ENCODE measurements around the gene TMEM106B.

TMEM106B gene

DNA sequence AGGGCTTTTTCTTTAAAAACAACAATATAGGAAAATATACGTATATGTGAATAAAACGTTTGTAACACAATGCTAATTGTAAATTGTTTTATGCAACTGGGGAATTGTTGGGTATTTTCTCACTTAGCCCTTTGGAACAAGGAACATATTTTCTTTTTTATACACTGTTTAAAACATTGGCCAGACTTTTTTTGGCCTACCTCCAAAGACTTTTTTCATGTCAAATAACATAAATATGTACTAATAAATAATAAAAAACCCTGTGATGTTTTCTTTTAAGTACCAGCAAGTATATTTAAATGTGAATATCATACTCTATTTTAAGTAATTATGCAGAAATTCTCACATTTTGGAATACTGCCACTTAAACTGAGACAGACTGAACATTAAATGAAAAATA, 15.7 kb downstream of the TMEM106B start:
- in situ Hi-C loops (cut with HindIII; ENCODE audit: low sequenced_read_pairs), result no loop called here

DNA sequence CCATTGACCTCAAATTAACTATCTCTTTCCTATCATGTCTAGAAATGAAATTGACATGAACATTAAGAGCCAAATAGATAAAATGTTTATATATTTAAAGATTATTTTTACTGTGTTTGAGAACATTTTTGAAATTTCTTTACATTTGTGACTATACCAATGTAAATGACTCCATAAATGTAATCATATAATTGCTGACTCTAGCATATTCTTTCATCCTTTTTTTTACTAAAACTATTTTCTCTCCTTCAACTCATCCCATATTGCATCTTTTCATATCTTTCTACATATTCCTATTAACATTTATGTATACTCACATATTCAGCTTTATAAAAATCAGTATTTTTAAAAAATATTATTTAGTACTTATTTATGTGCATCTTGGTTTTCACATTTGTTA, 16.9 kb downstream of the TMEM106B start:
- in situ Hi-C loops (cut with HindIII; ENCODE audit: low sequenced_read_pairs), result no loop called here

GRCh38 chr7:12229046-12229445, 18.0 kb downstream of the TMEM106B start:
- in situ Hi-C loops (cut with HindIII; ENCODE audit: low sequenced_read_pairs), result no loop called here

GRCh38 chr7:12231097-12231496, 20.0 kb downstream of the TMEM106B start:
- in situ Hi-C loops (cut with HindIII; ENCODE audit: low sequenced_read_pairs), result no loop called here

- in situ Hi-C loops (cut with HindIII; ENCODE audit: low sequenced_read_pairs), result no loop called here
These were observed 22.1 kb downstream of the TMEM106B start for GRCh38 chr7:12233175-12233574.

DNA sequence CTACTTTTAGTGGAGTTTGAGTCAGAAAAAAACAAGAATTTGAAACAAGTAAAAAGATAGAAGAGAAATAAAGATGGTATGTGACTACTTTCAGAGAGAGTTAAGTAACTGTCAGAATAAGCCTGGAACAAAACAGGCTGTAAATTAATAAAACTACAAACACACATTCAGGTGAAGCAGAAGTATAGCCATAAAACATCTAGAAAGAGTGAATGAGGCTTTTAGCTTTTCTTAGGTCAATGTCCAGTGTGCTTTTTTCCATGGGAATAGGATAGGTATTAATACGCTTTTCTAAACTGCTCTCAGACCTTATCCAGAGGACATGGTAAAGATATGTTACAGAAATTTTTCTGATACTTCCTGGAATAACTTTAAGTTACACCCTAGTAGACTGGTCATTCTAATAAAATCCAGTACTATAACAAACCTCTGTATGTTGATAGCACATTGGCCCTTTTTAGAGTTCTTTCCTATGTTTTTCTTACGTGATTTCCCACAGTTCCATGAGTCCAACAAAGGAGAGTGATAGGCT, 23.3 kb downstream of the TMEM106B start:
- in situ Hi-C loops (cut with HindIII; ENCODE audit: low sequenced_read_pairs), result no loop called here

DNA sequence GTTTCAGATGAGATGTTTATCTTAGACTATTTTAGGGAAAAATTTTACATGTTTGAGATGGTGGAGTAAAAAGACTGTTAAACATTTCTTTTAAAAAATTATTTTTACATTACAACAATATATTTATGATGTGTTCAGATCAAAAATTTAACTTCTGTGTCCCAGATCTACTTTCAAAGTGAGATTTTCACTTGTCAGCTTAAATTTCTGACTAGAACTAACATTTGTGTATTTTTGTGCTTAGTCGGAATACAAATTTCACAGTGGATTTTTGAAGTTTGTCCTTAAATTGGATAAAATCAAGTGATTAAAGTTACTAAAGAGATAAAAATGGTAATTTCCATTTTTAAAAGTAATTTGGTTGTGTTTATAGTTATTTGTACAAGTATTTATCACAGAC, 24.9 kb downstream of the TMEM106B start:
- in situ Hi-C loops (cut with HindIII; ENCODE audit: low sequenced_read_pairs), result no loop called here

GRCh38 chr7:12237007-12237406, 25.9 kb downstream of the TMEM106B start:
- in situ Hi-C loops (cut with HindIII; ENCODE audit: low sequenced_read_pairs), result no loop called here

- in situ Hi-C loops (cut with HindIII; ENCODE audit: low sequenced_read_pairs), result no loop called here
These were observed 28.7 kb downstream of the TMEM106B start for GRCh38 chr7:12239806-12240205.

- in situ Hi-C loops (cut with HindIII; ENCODE audit: low sequenced_read_pairs), result no loop called here
These were observed 33.0 kb downstream of the TMEM106B start for GRCh38 chr7:12244129-12244528.

- in situ Hi-C loops (cut with HindIII; ENCODE audit: low sequenced_read_pairs), result no loop called here
These were observed 33.6 kb downstream of the TMEM106B start for GRCh38 chr7:12244694-12245093.

DNA sequence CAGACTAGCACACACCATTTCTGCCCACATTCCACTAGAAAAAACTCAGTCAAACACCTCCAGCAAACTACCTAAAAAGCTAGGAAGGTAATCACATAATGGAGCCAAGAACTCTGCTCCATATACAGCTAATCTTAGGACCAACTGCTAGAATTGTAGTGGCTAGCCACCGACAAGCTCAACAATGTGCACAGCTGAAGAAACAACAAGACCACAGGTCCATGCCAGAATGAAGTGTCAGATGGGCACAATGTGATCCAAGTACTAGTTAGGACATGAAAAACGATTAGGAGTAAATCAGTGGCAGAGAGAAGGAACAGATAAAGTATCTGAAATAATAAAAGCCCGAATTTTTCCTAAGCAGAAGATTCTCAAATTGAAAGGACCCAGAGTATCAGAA, 38.6 kb downstream of the TMEM106B start:
- in situ Hi-C loops (cut with HindIII; ENCODE audit: low sequenced_read_pairs), result no loop called here

DNA sequence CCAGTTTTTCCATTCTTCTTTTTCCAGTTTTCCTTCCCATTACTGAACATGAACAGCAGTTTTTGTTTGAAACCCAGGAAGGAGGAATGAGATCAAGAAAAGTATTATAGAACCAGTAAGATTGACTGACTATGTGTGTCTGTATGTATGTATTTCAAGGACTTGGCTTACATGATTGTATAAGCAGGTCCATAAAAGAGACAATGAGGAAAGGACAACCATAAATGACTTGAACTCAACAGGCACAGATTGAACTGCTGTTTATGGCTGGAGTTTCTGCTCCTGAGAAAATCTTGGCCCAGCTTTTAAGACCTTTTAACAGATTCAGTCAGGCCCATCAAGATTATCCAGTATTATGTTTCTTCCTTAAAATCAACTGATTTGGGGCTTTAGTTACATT, 39.1 kb downstream of the TMEM106B start:
- in situ Hi-C loops (cut with HindIII; ENCODE audit: low sequenced_read_pairs), result no loop called here

- in situ Hi-C loops (cut with HindIII; ENCODE audit: low sequenced_read_pairs), result no loop called here
These were observed 45.0 kb downstream of the TMEM106B start for GRCh38 chr7:12256090-12256489.

- in situ Hi-C loops (cut with HindIII; ENCODE audit: low sequenced_read_pairs), result no loop called here
These were observed 46.5 kb downstream of the TMEM106B start for GRCh38 chr7:12257582-12257981.

DNA sequence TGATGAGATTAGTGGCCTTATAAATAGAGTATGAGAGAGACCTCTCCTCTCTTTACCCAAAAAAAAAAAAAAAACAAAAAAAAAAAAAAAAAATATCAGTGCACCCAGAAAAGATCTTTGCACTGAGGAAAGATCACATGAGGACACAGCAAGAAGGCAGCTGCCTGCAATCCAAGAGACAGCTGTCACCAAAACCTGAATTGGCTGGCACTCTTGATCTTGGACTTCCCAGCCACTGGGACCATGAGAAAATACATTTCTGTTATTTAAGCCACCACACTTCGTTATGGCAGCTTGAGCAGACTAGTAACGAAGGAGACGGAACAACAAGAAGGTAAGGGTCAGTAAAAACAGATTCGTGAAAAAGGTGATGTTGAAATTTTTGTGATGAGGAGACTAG, 47.0 kb downstream of the TMEM106B start:
- in situ Hi-C loops (cut with HindIII; ENCODE audit: low sequenced_read_pairs), result no loop called here

GRCh38 chr7:12267542-12267941, 56.4 kb downstream of the TMEM106B start:
- in situ Hi-C loops (cut with HindIII; ENCODE audit: low sequenced_read_pairs), result no loop called here

DNA sequence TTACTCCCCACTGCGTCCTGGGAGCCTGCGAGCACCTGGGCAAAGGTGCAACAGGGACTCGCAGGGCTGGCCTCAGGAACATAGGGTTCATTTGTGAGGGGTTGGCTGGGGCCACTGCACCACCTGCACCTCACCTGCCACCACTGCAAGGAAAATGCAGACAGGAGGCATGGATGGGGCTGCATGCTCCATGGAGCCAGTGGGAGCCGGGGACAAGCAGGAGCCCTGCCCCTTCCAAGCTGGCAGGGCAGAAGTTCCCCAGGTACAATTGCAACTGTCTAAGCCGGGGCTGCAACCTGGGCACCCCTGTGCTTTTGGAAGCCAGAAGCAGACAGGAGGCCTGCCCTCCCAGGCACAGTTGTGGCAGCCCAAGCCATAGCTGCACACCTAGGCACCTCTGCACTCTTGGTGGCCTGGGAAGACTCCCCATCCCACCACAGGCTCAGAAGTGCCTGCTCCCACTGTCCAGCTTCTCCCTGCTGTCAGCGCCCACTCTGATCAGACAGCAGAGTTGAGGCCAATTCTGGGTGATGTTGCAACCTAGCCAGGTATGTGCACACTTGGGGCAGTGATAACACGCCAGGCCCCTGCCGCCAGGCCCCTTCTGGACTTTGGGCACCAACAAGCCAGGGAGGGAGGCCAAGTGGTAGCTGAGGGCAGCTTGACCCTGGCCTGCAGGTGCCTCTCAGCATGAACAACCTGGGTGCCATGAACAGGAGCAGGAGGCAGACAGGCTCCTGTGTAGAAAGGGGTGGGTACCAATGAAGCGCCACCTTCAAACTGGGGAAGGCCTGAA, 58.2 kb downstream of the TMEM106B start:
- in situ Hi-C loops (cut with HindIII; ENCODE audit: low sequenced_read_pairs), result no loop called here

DNA sequence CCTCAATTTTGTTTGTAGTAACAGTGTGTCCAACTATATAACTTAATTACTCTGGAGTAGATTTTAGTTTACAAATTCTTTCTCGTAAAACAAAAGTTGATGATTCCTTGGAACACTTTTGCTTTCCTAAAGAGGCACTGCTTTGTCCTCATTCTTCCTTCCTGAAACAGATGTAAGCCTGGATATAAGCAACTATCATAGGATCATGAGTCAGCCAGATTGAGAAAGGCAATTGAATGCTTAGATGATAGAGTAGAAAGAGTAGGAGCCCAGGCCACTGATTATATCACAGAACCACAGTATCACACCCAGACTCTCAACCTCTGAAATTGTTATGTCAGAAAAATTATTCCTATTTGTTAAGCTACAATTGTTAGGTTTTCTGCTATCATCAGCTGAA, 69.9 kb downstream of the TMEM106B start:
- in situ Hi-C loops (cut with HindIII; ENCODE audit: low sequenced_read_pairs), result no loop called here

DNA sequence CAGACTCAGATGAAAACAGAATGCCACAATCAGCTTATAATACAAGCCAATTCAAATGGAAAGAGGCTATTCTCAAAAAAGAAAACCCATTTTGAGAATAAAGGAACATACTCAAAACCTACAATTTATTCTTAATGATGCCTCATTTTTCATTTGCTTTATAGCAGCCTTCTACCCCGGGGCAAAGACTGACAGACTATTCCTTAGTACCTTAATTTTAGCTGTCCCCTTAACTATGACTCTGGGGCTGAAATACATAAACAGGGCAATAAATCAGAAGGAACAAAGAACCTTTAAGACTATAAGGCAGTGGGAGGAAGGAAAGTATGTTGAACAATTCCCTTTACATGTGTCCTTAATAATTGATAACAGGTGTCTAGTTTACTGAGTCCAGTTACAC, 76.8 kb downstream of the TMEM106B start:
- in situ Hi-C loops (cut with HindIII; ENCODE audit: low sequenced_read_pairs), result no loop called here

DNA sequence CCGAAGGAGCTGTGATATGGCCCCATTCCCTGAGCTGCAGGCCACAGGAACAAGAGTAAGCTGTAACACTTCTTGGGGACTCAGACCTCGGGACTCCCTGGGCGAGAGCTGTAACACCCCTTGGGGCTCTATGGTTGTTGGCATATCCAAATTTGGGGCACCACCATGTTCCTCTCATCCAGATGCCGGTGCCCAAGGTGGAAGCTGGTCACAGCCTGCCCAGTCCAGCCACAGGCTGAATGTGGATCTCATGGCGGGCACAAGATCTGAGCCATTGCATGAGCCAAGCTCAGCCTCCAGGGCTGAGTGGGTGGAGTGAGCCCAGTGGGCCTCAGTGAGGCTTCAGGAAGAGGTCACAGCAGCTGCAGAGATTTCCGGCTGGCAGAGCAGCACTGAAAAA, 78.9 kb downstream of the TMEM106B start:
- in situ Hi-C loops (cut with HindIII; ENCODE audit: low sequenced_read_pairs), result no loop called here

GRCh38 chr7:12290761-12291160, 79.7 kb downstream of the TMEM106B start:
- in situ Hi-C loops (cut with HindIII; ENCODE audit: low sequenced_read_pairs), result no loop called here

DNA sequence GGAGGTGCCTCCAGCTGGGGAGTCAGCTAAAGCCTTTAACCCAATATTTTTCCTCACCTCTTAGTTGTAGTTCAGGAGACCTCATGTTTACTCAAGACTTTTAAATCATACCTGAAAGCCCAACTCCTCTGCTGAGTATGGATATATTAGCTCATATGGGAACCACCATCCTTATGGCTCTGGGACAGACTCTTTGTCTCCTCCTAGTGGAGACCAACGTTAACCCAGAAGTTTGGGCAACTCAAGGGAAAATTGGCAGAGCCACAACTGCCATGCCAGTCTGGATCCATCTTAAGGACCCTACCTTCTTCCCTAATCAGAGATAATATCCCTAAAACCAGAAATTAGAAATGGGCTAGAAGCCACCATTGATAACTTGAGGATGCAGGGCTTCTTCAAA, 80.8 kb downstream of the TMEM106B start:
- in situ Hi-C loops (cut with HindIII; ENCODE audit: low sequenced_read_pairs), result no loop called here

Data from endothelial cell of hepatic sinusoid (primary cell).